Skeletal muscle satellite cell (primary cell): ENCODE measurements around the gene BST2. TPM values are rescaled to one million over a fixed set of nuclear protein-coding genes. Genes with fewer than 3 reads are reported as not detected.

Experiments
- H3K27me3 ChIP-seq: 2 replicates; pipeline ENCODE4 v1.7.0; 2013; ENCODE audit warnings: low read length; ENCODE audit not compliant: control insufficient read depth, insufficient read depth
- H3K36me3 ChIP-seq: 2 replicates; pipeline ENCODE4 v1.7.0; 2013; ENCODE audit warnings: mild to moderate bottlenecking, control low read depth, low read length; ENCODE audit not compliant: insufficient read depth
- H3K4me1 ChIP-seq: 2 replicates; pipeline ENCODE4 v1.7.0; 2013; ENCODE audit warnings: low read length; ENCODE audit not compliant: control insufficient read depth, insufficient read depth
- H3K4me2 ChIP-seq: 2 replicates; pipeline ENCODE4 v1.7.0; 2013; ENCODE audit warnings: mild to moderate bottlenecking, low read length
- H3K4me3 ChIP-seq: 2 replicates; pipeline ENCODE4 v1.7.0; 2013; ENCODE audit warnings: low read length
- H3K9ac ChIP-seq: 2 replicates; pipeline ENCODE4 v1.7.0; 2013; ENCODE audit warnings: mild to moderate bottlenecking, low read depth, low read length, moderate library complexity
- H3K9me3 ChIP-seq: replicated peaks from 2 replicates; pipeline ENCODE4 v1.7.0; 2013; ENCODE audit warnings: mild to moderate bottlenecking, control low read depth, low read length
- total RNA-seq: library from RNA; depleted of rRNA; stranded (reverse); fragments of >200 nt; gene quantifications from 2 replicates; pipeline ENCODE4 v1.2.3, GENCODE V29; 2012; rRNA removed

The BST2 gene
- total RNA-seq: 0.44 TPM in 1 of 2 replicates, not detected in the other

GRCh38 chr19:17405250-17406045 lies at the start of gene BST2:
BST2 (minus strand) TSS chr19:17405630; CDS start chr19:17405575, 55 bp downstream.
- H3K27me3 ChIP-seq: peaks cover 4% of the 10 kb centered on the region
- H3K36me3 ChIP-seq: no peaks in the 10 kb centered on the region
- no peak within 1 kb of the TSS for H3K4me3 ChIP-seq
- H3K9me3 ChIP-seq: no peaks in the 10 kb centered on the region
- H3K4me1 ChIP-seq: peaks cover 13% of the 10 kb centered on the region
- H3K9ac ChIP-seq: no peak within 1 kb of the TSS
- peak within 1 kb of the TSS; percentile 21 for H3K4me2 ChIP-seq

- Histone ChIP-seq H3K36me3 (no peaks in the 10 kb centered on the region), H3K27me3 (peaks cover 55% of the 10 kb centered on the region), H3K4me3 (no peak overlapping the region), H3K4me2 (no peak overlapping the region), H3K9me3 (no peaks in the 10 kb centered on the region), H3K9ac (no peak overlapping the region), H3K4me1 (no peaks in the 10 kb centered on the region)
Observed at GRCh38 chr19:17454576-17455071, 49.2 kb upstream of the BST2 start.

- H3K4me3 ChIP-seq: no peak overlapping the region
- H3K4me2 ChIP-seq: no peak overlapping the region
- no peaks in the 10 kb centered on the region for H3K9me3 ChIP-seq
- no peaks in the 10 kb centered on the region for H3K4me1 ChIP-seq
- H3K36me3 ChIP-seq: no peaks in the 10 kb centered on the region
- no peak overlapping the region for H3K9ac ChIP-seq
- H3K27me3 ChIP-seq: peaks cover 46% of the 10 kb centered on the region
Observed at GRCh38 chr19:17451820-17452219, 46.4 kb upstream of the BST2 start.

GRCh38 chr19:17450264-17451075 lies 45.0 kb upstream of the BST2 start:
- no peak overlapping the region for H3K4me2 ChIP-seq
- H3K27me3 ChIP-seq: peaks cover 40% of the 10 kb centered on the region
- H3K9me3 ChIP-seq: no peaks in the 10 kb centered on the region
- H3K4me1 ChIP-seq: no peaks in the 10 kb centered on the region
- no peaks in the 10 kb centered on the region for H3K36me3 ChIP-seq
- H3K9ac ChIP-seq: no peak overlapping the region
- no peak overlapping the region for H3K4me3 ChIP-seq

GRCh38 chr19:17448131-17448967 lies 42.9 kb upstream of the BST2 start, which contains the start of gene TMEM221:
TMEM221 (minus strand) TSS chr19:17448668; CDS start chr19:17448462, 206 bp downstream.
- H3K9ac ChIP-seq: no peak within 1 kb of the TSS
- H3K36me3 ChIP-seq: no peaks in the 10 kb centered on the region
- no peaks in the 10 kb centered on the region for H3K9me3 ChIP-seq
- H3K4me1 ChIP-seq: no peaks in the 10 kb centered on the region
- peak within 1 kb of the TSS; percentile 74 for H3K4me2 ChIP-seq
- peak within 1 kb of the TSS; percentile 59 for H3K4me3 ChIP-seq
- H3K27me3 ChIP-seq: peaks cover 25% of the 10 kb centered on the region

- Histone ChIP-seq H3K4me3 (peak overlapping the region; percentile 59), H3K9me3 (no peaks in the 10 kb centered on the region), H3K27me3 (peaks cover 25% of the 10 kb centered on the region), H3K4me1 (no peaks in the 10 kb centered on the region), H3K9ac (no peak overlapping the region), H3K36me3 (no peaks in the 10 kb centered on the region), H3K4me2 (peak overlapping the region; percentile 74)
Observed at GRCh38 chr19:17447704-17448130, 42.3 kb upstream of the BST2 start.

- H3K27me3 ChIP-seq: peaks cover 19% of the 10 kb centered on the region
Observed at GRCh38 chr19:17445526-17446165, 40.2 kb upstream of the BST2 start.

GRCh38 chr19:17441241-17442021 lies 36.0 kb upstream of the BST2 start:
- H3K36me3 ChIP-seq: no peaks in the 10 kb centered on the region

More at GRCh38 chr19:17445526-17446165, 40.2 kb upstream of the BST2 start:
- Histone ChIP-seq H3K9ac (no peak overlapping the region), H3K9me3 (peaks cover 5% of the 10 kb centered on the region), H3K4me2 (no peak overlapping the region), H3K36me3 (no peaks in the 10 kb centered on the region), H3K4me3 (no peak overlapping the region), H3K4me1 (no peaks in the 10 kb centered on the region)

GRCh38 chr19:17436874-17437267 lies 31.4 kb upstream of the BST2 start:
- H3K27me3 ChIP-seq: peaks cover 4% of the 10 kb centered on the region
- peaks cover 5% of the 10 kb centered on the region for H3K9me3 ChIP-seq
- no peaks in the 10 kb centered on the region for H3K36me3 ChIP-seq
- H3K9ac ChIP-seq: no peak overlapping the region
- no peaks in the 10 kb centered on the region for H3K4me1 ChIP-seq
- H3K4me3 ChIP-seq: no peak overlapping the region
- no peak overlapping the region for H3K4me2 ChIP-seq

More at GRCh38 chr19:17441241-17442021, 36.0 kb upstream of the BST2 start:
- H3K9me3 ChIP-seq: peaks cover 5% of the 10 kb centered on the region
- no peak overlapping the region for H3K9ac ChIP-seq
- no peaks in the 10 kb centered on the region for H3K4me1 ChIP-seq
- no peak overlapping the region for H3K4me2 ChIP-seq
- H3K27me3 ChIP-seq: peaks cover 9% of the 10 kb centered on the region
- no peak overlapping the region for H3K4me3 ChIP-seq
